Lower leg skin (tissue), 4 donors: ENCODE results near the gene NELL1. TPM values are rescaled to one million over a fixed set of nuclear protein-coding genes. Genes with fewer than 3 reads are reported as not detected.

Source experiments
- DNase-seq, 2 donors: peaks; one replicate each; pipeline ENCODE4 v3.0.0-alpha.2; 2019; ENCODE audit warnings: low spot score in 2 of 2
- H3K4me3 ChIP-seq: fragments of 200-600 bp; sonication (generic); 2 replicates; pipeline ENCODE4 v1.5.1; 2017; ENCODE audit warnings: mild to moderate bottlenecking, low read depth; ENCODE audit not compliant: poor library complexity, severe bottlenecking
- POLR2A ChIP-seq, 2 donors: fragments of 450-650 bp; IDR thresholded peaks; one replicate each; pipeline ENCODE4 v1.6.1; 2016 to 2017; ENCODE audit warnings: antibody characterized with exemption in 2 of 2, mild to moderate bottlenecking in 1 of 2, moderate library complexity in 1 of 2
- WGBS, 2 donors: methylation state at CpG; one replicate each; pipeline ENCODE4 v1.1.5; 2018; 5-methylcytosine and 5-hydroxymethylcytosine counted together
- intact Hi-C: fragments of 100-400 bp; cut with DNase I; formaldehyde crosslinking; loops from one replicate; pipeline ENCODE4 v1.15.0; 2023; ENCODE audit warnings: low total_unique reads
- total RNA-seq, 4 donors: library from RNA; depleted of rRNA; stranded (reverse); fragments of >200 nt; gene quantifications; one replicate each; pipeline ENCODE4 v1.1.0, GENCODE V29; 2016
- TF ChIP-seq, protein P1 (sequence below), 3 donors: fragments of 450-650 bp; IDR thresholded peaks; one replicate each; pipeline ENCODE4 v1.5.1; 2016; ENCODE audit warnings: antibody characterized with exemption in 3 of 3, mild to moderate bottlenecking in 3 of 3, moderate library complexity in 2 of 3

The NELL1 gene
- total RNA-seq, 4 donors from 2014 or later, result 0.12 to 0.29 (median 0.14) TPM

DNA sequence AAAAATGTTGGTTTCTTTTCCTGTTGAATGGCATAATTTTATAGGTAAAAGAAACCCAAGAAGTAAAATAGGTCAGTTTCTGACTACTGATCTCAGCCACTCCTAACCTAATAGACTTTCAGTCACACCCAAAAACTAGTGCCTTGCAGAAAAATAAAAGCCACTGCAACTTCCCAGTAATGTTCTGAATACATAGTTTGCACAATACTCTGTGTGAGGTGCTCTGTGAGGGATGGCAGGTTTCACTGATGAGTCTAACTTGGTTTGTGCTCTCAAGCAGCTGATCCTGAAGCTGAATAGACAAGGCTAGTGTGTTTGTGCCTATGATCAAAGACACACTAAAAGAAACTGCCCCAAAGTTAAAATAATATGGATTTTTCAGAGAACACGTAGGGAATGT is 758.3 kb downstream of the NELL1 start:
- no peak overlapping the region for H3K4me3 ChIP-seq
- 43 to 45% methylated on average over 1 of the region's 1 CpG for WGBS, 2 donors
- DNase-seq, result no peak
- TF ChIP-seq, protein P1, sequence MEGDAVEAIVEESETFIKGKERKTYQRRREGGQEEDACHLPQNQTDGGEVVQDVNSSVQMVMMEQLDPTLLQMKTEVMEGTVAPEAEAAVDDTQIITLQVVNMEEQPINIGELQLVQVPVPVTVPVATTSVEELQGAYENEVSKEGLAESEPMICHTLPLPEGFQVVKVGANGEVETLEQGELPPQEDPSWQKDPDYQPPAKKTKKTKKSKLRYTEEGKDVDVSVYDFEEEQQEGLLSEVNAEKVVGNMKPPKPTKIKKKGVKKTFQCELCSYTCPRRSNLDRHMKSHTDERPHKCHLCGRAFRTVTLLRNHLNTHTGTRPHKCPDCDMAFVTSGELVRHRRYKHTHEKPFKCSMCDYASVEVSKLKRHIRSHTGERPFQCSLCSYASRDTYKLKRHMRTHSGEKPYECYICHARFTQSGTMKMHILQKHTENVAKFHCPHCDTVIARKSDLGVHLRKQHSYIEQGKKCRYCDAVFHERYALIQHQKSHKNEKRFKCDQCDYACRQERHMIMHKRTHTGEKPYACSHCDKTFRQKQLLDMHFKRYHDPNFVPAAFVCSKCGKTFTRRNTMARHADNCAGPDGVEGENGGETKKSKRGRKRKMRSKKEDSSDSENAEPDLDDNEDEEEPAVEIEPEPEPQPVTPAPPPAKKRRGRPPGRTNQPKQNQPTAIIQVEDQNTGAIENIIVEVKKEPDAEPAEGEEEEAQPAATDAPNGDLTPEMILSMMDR (IDR thresholded peaks at IDR 0.05), result no peak
- TF ChIP-seq POLR2A (IDR thresholded peaks at IDR 0.05), result no peak
- intact Hi-C loops, result no loop called here

DNA sequence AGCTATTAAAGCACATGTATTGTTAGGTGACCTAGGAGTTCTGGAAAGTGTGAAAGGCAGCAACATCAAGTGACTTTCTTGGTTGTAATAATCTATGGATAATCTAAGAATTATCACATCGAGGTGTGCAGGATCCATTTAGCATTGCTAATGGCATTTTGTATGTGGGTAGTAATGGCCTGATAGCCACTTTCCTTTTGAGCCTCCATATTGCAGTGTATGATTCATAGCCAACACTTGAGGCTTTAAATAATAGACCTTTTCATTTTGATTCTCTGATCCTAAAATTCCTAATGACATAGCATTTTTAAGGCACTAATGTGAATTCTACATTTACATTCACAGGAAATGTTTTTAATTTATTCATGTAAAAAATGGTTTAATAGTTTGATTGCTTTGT is 759.4 kb downstream of the NELL1 start:
- 63 to 78% methylated on average over 1 of the region's 1 CpG for WGBS, 2 donors
- H3K4me3 ChIP-seq, result no peak overlapping the region
- intact Hi-C loops, result no loop called here
- no peak for DNase-seq
- no peak for TF ChIP-seq POLR2A (IDR thresholded peaks at IDR 0.05)
- TF ChIP-seq, protein P1 (IDR thresholded peaks at IDR 0.05), result no peak

GRCh38 chr11:21429401-21429800 is 760.0 kb downstream of the NELL1 start:
- H3K4me3 ChIP-seq, result no peak overlapping the region
- DNase-seq, result no peak
- TF ChIP-seq, protein P1 (IDR thresholded peaks at IDR 0.05), result no peak
- TF ChIP-seq POLR2A (IDR thresholded peaks at IDR 0.05), result no peak
- intact Hi-C loops, result no loop called here

GRCh38 chr11:21430537-21430936 is 761.2 kb downstream of the NELL1 start:
- intact Hi-C loops, result no loop called here
- no peak overlapping the region for H3K4me3 ChIP-seq
- WGBS, 2 donors, result 79 to 85% methylated on average over 3 of the region's 3 CpGs
- DNase-seq, result no peak
- TF ChIP-seq, protein P1 (IDR thresholded peaks at IDR 0.05), result no peak
- no peak for TF ChIP-seq POLR2A (IDR thresholded peaks at IDR 0.05)

DNA sequence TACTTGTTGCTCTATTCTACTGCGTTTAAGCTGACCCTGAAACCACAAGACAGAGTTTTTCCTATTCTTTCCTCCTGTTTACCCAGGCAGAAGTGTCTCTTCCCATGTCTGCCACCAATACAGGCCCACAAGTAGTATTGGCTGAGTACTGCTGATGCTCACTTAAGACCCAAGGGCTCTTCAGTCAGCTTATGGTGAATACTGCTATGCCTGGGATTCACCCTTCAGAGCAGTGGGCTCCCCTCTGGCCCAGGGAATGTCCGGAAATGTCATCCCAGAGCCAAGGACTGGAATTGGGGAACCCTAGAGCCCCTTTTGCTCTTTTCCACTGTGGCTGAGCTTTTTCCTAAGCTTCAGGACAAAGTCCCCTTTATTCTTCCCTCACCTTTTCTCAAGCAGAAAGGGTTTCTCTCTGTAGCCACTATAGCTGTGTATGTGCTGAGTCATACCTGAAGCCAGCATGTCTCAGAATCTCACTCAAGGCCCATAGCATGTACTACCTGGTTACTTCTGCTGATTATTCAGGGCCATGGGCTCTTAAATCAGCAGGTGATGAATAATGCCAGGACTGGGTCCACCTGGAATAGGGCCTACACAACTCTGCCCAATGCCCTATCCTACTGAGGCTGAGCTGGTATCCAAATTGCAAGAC is 777.7 kb downstream of the NELL1 start:
- DNase-seq, result no peak
- TF ChIP-seq POLR2A (IDR thresholded peaks at IDR 0.05), result no peak
- TF ChIP-seq, protein P1 (IDR thresholded peaks at IDR 0.05), result no peak
- intact Hi-C loops, result no loop called here
- 90 to 92% methylated on average over 2 of the region's 2 CpGs for WGBS, 2 donors
- no peak overlapping the region for H3K4me3 ChIP-seq

DNA sequence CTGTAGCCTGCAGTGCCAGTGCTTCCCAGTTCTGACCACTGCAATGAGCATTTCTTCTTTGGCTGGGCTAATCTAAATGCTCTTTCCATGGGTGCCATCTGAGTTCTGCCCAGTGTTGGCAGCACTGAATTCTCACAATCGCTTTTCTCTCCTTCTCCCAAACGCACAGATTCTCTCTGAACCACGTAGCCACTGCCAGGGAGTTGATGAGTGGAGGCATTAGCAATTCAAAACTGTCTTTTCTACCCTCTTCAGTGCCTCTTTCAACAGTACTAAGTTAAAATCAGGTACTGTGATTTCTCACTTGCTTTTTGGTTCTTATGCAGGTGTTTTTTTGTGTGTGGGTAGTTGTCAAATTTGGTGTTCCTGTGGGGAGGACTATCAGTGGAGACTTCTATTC is 778.5 kb downstream of the NELL1 start:
- 83 to 86% methylated on average over 3 of the region's 3 CpGs for WGBS, 2 donors
- no peak for TF ChIP-seq POLR2A (IDR thresholded peaks at IDR 0.05)
- TF ChIP-seq, protein P1 (IDR thresholded peaks at IDR 0.05), result no peak
- no peak for DNase-seq
- intact Hi-C loops, result no loop called here
- H3K4me3 ChIP-seq, result no peak overlapping the region
